Activated T-cell treated with anti-CD3 and anti-CD28 coated beads, Interleukin-2, amount 50 U/mL, for 4 hours (primary cell): ENCODE results near the gene IDH2. TPM values are rescaled to one million over a fixed set of nuclear protein-coding genes. Genes with fewer than 3 reads are reported as not detected.

ENCODE experiments used
- ATAC-seq, 2 donors: fragments of 200-7000 bp; cut with Tn5 transposase; one replicate each; pipeline ENCODE4 v1.10.0; 2021
- DNase-seq: peaks from one replicate; pipeline ENCODE4 v3.0.0-alpha.2; 2020
- H3K27me3 Mint-ChIP-seq: one replicate; pipeline ENCODE4 v1.8.0; 2021; ENCODE audit warnings: low read depth, mixed read lengths
- H3K36me3 Mint-ChIP-seq: one replicate; pipeline ENCODE4 v1.8.0; 2022; ENCODE audit warnings: mixed read lengths; ENCODE audit not compliant: insufficient read depth
- H3K4me1 Mint-ChIP-seq: one replicate; pipeline ENCODE4 v1.8.0; 2021; ENCODE audit warnings: low read depth, mixed read lengths
- H3K4me3 Mint-ChIP-seq: one replicate; pipeline ENCODE4 v1.8.0; 2021; ENCODE audit warnings: mild to moderate bottlenecking, moderate library complexity, mixed read lengths
- H3K9me3 Mint-ChIP-seq: one replicate; pipeline ENCODE4 v1.8.0; 2021; ENCODE audit warnings: mixed read lengths
- total RNA-seq, 3 donors: library from RNA; stranded (reverse); gene quantifications; one replicate each; pipeline ENCODE4 v1.2.1, GENCODE V29; 2021

The IDH2 gene
- total RNA-seq, 3 donors from 2014 or later: 32.8 to 45.1 (median 43.3) TPM

GRCh38 chr15:90042766-90043529, 59.3 kb downstream of the IDH2 start:
- DNase-seq: no peak
- no peak overlapping the region for H3K4me3 Mint-ChIP-seq
- no peaks in the 10 kb centered on the region for H3K9me3 Mint-ChIP-seq
- H3K4me1 Mint-ChIP-seq: peaks cover 43% of the 10 kb centered on the region
- peaks cover 6% of the 10 kb centered on the region for H3K36me3 Mint-ChIP-seq
- no peak for ATAC-seq
- no peaks in the 10 kb centered on the region for H3K27me3 Mint-ChIP-seq

DNA sequence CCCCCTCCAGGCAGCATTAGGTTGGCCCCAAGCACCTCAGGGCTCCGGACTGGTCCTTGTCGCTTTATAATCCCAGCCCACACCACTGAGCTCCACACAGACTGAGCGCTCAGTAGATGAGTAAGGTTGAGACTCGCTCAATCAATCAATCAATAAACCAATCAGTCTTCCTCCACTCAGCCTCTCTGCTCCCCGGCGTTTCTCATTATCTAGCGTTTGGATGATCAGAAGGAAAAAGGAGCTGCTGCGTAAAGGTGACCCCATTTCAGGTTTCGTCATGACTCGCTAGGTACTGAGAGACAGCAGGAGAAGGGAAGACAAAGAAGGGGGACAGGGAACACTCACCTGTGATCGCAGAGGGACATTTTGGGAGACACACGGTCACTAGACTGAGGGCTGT, 59.9 kb downstream of the IDH2 start:
- peaks cover 49% of the 10 kb centered on the region for H3K4me1 Mint-ChIP-seq
- no peaks in the 10 kb centered on the region for H3K27me3 Mint-ChIP-seq
- no peaks in the 10 kb centered on the region for H3K9me3 Mint-ChIP-seq
- no peak overlapping the region for H3K4me3 Mint-ChIP-seq
- H3K36me3 Mint-ChIP-seq: peaks cover 6% of the 10 kb centered on the region
- ATAC-seq (no peak), DNase-seq (no peak)

- H3K4me3 Mint-ChIP-seq: no peak overlapping the region
- H3K27me3 Mint-ChIP-seq: no peaks in the 10 kb centered on the region
- peaks cover 56% of the 10 kb centered on the region for H3K4me1 Mint-ChIP-seq
- no peaks in the 10 kb centered on the region for H3K9me3 Mint-ChIP-seq
- ATAC-seq: no peak
- peaks cover 6% of the 10 kb centered on the region for H3K36me3 Mint-ChIP-seq
- no peak for DNase-seq
Measured at GRCh38 chr15:90040618-90041017, 61.6 kb downstream of the IDH2 start.

DNA sequence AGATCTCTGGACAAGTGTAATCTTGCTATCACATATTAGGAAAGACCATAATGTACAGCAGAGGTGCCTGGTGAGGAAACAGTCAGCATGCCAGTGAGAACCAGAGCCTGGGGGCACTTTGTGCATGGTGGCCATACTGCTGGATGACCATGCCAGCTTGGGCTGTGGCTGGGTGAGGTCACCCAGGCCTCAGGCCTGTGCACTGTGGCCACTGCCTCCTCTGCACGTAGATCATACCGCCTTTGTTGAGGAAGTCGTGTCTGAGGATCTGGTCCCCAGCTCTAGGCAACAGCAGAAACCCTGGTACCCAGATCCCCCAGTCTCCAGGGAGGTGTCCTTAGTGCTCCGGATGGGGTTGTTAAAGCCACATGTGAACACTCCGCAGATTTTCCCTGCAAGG, 62.3 kb downstream of the IDH2 start:
- H3K27me3 Mint-ChIP-seq: no peaks in the 10 kb centered on the region
- no peak overlapping the region for H3K4me3 Mint-ChIP-seq
- no peaks in the 10 kb centered on the region for H3K9me3 Mint-ChIP-seq
- peaks cover 56% of the 10 kb centered on the region for H3K4me1 Mint-ChIP-seq
- peaks cover 6% of the 10 kb centered on the region for H3K36me3 Mint-ChIP-seq
- ATAC-seq (no peak), DNase-seq (no peak)

DNA sequence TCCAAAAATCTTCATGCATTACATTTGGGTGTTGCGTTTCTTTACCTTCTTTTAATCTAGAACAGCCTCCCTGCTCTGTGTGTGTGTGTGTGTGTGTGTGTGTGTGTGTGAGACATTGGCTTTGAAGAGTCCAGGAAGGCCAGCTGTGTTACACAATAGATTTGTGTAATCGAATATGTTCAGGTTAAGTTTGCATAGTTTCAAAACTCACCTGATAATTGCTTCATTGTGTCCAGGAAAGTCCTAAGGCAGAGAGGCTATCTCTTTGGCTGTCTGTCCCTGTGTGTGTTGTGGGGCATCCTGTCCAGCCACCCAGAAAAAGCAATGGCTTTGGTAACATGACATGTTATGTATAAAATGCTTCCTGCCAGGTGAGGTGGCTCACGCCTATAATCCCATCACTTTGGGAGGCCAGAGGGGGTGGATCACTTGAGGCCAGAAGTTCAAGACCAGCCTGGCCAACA, 63.6 kb downstream of the IDH2 start:
- DNase-seq (no peak), ATAC-seq (no peak)
- Mint-ChIP-seq H3K27me3 (no peaks in the 10 kb centered on the region), H3K9me3 (no peaks in the 10 kb centered on the region), H3K4me3 (peak overlapping the region; percentile 33), H3K36me3 (peaks cover 4% of the 10 kb centered on the region), H3K4me1 (peaks cover 67% of the 10 kb centered on the region)

- Mint-ChIP-seq H3K4me3 (peak overlapping the region; percentile 33), H3K27me3 (no peaks in the 10 kb centered on the region), H3K9me3 (no peaks in the 10 kb centered on the region), H3K4me1 (peaks cover 72% of the 10 kb centered on the region), H3K36me3 (peaks cover 3% of the 10 kb centered on the region)
- DNase-seq: peak; percentile 20
- peak; percentile 90 to 91 for ATAC-seq
Measured at GRCh38 chr15:90037961-90038631, 64.2 kb downstream of the IDH2 start.

DNA sequence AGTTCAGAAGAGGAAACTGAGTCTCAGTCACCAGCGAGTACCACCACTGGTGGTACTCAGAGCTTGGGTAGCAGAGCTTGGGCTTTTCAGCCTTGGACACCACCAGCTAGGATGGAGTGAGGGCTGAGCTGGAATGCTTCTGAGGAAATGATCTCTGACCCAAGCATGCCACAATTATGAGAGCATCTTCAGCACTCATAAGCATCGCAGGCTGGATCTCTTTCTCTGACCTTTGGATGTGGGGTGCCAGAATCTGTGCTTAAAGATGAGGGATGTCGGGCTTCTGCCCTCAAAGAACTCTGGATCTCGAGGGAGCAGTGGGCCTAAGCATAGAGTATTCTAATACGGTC, 64.8 kb downstream of the IDH2 start:
- H3K9me3 Mint-ChIP-seq: no peaks in the 10 kb centered on the region
- H3K4me3 Mint-ChIP-seq: no peak overlapping the region
- peaks cover 75% of the 10 kb centered on the region for H3K4me1 Mint-ChIP-seq
- no peaks in the 10 kb centered on the region for H3K27me3 Mint-ChIP-seq
- DNase-seq (no peak), ATAC-seq (no peak)
- H3K36me3 Mint-ChIP-seq: peaks cover 3% of the 10 kb centered on the region

DNA sequence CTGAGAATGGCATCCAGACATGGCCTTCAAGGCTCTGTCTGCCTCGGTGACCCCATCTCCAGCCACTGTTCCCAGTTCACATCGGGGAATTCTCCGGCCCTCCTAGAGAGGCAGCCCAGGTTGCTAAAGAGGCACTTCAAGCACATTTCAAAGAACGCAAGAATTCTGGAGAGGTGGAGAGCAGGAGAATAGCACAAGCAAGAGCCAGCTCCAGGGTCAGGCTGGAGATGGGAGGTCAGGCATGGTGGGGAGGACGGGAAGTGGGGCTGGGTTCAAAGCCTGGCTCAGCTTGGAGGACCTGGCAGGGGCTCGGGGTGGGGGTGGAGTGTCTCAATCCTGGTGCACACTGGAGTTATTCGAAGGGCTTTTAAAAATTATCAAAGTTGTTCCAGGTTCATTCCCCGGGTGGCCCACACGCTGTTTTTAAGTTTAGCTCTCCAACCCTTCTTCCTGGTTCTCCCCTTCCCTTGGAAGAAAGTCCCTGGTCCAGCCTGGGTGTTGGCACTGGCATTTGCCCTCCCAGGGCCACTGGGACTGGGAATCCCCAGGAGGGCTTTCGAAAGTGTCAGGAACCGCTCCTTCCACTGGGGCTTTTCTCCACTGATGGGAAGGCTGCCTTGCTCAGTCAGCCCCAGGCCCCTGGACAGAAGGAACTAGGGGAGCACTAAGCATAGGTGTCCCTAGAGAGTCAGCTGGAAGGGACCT, 65.3 kb downstream of the IDH2 start:
- ATAC-seq: no peak
- DNase-seq: no peak
- H3K4me3 Mint-ChIP-seq: no peak overlapping the region

DNA sequence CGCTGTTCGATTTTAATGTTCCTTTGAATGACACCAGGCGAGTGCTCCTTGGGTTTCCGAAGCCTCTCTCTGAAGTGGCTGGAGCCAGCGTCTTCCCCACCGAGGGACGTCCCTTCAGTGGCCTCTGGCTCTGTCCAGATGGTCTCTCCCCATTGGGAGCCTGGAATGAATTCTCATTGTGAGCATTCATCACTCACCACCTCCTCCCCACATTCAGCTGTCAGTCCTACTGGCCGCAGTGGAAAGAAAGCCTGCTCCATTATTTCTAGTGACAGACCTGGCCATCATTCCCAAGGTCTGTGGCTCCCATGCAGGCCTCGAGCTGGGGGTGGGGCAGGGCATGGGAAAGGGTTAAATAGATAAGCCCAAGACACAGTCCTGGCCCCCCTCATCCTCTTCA, 65.9 kb downstream of the IDH2 start:
- DNase-seq (no peak), ATAC-seq (no peak)
- Mint-ChIP-seq H3K9me3 (no peaks in the 10 kb centered on the region), H3K27me3 (no peaks in the 10 kb centered on the region), H3K4me3 (no peak overlapping the region), H3K36me3 (peaks cover 3% of the 10 kb centered on the region), H3K4me1 (peaks cover 81% of the 10 kb centered on the region)

More for the DNA sequence above, 65.3 kb downstream of the IDH2 start:
- H3K36me3 Mint-ChIP-seq: peaks cover 3% of the 10 kb centered on the region
- H3K4me1 Mint-ChIP-seq: peaks cover 77% of the 10 kb centered on the region
- H3K27me3 Mint-ChIP-seq: no peaks in the 10 kb centered on the region
- no peaks in the 10 kb centered on the region for H3K9me3 Mint-ChIP-seq

DNA sequence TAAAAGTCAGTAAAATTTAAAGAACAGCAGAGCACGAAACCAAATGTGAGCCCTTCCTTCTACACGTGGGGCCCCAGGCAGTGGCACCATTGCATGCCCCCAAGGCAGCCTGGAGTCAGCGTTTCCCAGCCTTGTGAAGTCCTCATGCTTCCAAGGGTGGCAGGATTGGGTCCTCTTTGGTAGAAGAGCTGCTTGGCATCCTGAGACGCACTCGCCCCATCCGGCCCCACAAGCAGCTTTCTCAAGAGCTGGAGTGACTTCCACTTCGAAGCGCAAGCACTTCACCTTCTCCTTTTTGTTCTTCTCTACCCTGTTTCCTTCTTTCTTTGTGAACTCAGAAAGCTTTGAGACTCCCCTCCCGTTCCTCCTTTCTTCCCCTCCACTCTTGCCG, 66.4 kb downstream of the IDH2 start:
- Mint-ChIP-seq H3K36me3 (peaks cover 3% of the 10 kb centered on the region), H3K4me1 (peaks cover 83% of the 10 kb centered on the region)

GRCh38 chr15:90035095-90035839, 67.0 kb downstream of the IDH2 start:
- no peaks in the 10 kb centered on the region for H3K9me3 Mint-ChIP-seq
- DNase-seq: no peak
- H3K36me3 Mint-ChIP-seq: peaks cover 3% of the 10 kb centered on the region
- H3K27me3 Mint-ChIP-seq: no peaks in the 10 kb centered on the region
- peaks cover 82% of the 10 kb centered on the region for H3K4me1 Mint-ChIP-seq
- no peak for ATAC-seq
- no peak overlapping the region for H3K4me3 Mint-ChIP-seq

More for the DNA sequence above, 66.4 kb downstream of the IDH2 start:
- H3K4me3 Mint-ChIP-seq: no peak overlapping the region
- ATAC-seq (no peak), DNase-seq (no peak)
- H3K9me3 Mint-ChIP-seq: no peaks in the 10 kb centered on the region
- H3K27me3 Mint-ChIP-seq: no peaks in the 10 kb centered on the region

DNA sequence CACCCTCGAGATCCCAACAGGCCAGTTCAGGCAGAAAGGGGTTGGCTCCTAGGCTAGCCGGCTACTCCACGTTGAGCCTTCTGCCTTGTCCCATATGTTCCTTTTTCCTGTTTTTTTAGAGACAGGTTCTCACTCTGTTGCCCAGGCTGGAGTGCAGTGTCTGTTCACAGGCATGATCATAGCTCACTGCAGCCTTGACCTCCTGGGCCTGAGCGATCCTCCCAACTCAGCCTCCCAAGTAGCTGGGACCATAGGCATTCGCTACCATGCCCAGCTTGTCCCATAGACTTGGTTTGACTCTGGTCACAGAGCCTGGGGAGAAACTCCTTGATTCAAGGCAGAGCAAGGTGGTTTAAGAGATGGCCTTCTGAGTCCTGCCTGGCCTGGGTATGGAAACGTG, 68.8 kb downstream of the IDH2 start:
- Mint-ChIP-seq H3K9me3 (peaks cover 2% of the 10 kb centered on the region), H3K36me3 (peaks cover 5% of the 10 kb centered on the region), H3K4me3 (no peak overlapping the region), H3K4me1 (peaks cover 69% of the 10 kb centered on the region), H3K27me3 (no peaks in the 10 kb centered on the region)
- no peak for DNase-seq
- no peak for ATAC-seq
